GM12878 (cell line): Measurements from ENCODE around the gene CDC14B. TPM values are rescaled to one million over a fixed set of nuclear protein-coding genes. Genes with fewer than 3 reads are reported as not detected.

Experiments
- BACH1 ChIP-seq: fragments of 450-650 bp; IDR thresholded peaks from 2 replicates; pipeline ENCODE4 v1.6.1; 2017; ENCODE audit warnings: mild to moderate bottlenecking, borderline replicate concordance
- CREB1 ChIP-seq: IDR thresholded peaks from 2 replicates; pipeline ENCODE4 v1.6.1; 2012; ENCODE audit warnings: low read depth, mild to moderate bottlenecking, inconsistent platforms
- DPF2 ChIP-seq: fragments of 450-650 bp; IDR thresholded peaks from 2 replicates; pipeline ENCODE4 v1.6.1; 2017; ENCODE audit warnings: mild to moderate bottlenecking
- EGR1 ChIP-seq, 2 experiments: IDR thresholded peaks; 1 replicate in 1 of 2; 2 replicates in 1 of 2; pipeline ENCODE4 v1.6.1; 2011 to 2012; ENCODE audit warnings: low read depth in 2 of 2, low read length in 2 of 2, borderline replicate concordance in 1 of 2, mild to moderate bottlenecking in 1 of 2, moderate library complexity in 1 of 2
- GATAD2B ChIP-seq: fragments of 450-650 bp; conservative IDR thresholded peaks from 2 replicates; pipeline ENCODE4 v1.6.1; 2017; ENCODE audit warnings: low read depth, mild to moderate bottlenecking, moderate library complexity
- NR2F1 ChIP-seq: fragments of 450-650 bp; conservative IDR thresholded peaks from 2 replicates; pipeline ENCODE4 v1.6.1; 2017; ENCODE audit warnings: mild to moderate bottlenecking
- RB1 ChIP-seq: fragments of 450-650 bp; formaldehyde crosslinking; IDR thresholded peaks from 2 replicates; pipeline ENCODE4 v1.6.1; 2017; ENCODE audit warnings: mild to moderate bottlenecking, borderline replicate concordance
- ZNF217 ChIP-seq: fragments of 450-650 bp; IDR thresholded peaks from 2 replicates; pipeline ENCODE4 v1.6.1; 2017; ENCODE audit warnings: antibody characterized with exemption, mild to moderate bottlenecking
- polyA plus RNA-seq, 11 experiments: library from polyadenylated mRNA; depleted of rRNA in 4 of 11; unstranded in 6 of 11; stranded (reverse) in 5 of 11; fragments of >200 nt; fragmentation: Nextera tagmentation in 4 of 11; fragmentation: Illumina TruSeq in 1 of 11; extraction: Ambion mirVana in 4 of 11; extraction: Trizol in 1 of 11; gene quantifications; 1 replicate in 1 of 11; 2 replicates in 10 of 11; pipeline versions ENCODE4 v1.2.1 to v1.2.3, GENCODE V29; 2011 to 2016; ENCODE audit warnings: inconsistent platforms in 2 of 11, missing spikeins in 2 of 11, low read depth in 1 of 11
- total RNA-seq, 4 experiments: library from RNA; depleted of rRNA in 3 of 4; stranded (reverse); fragments of >200 nt in 3 of 4; fragmentation: Illumina TruSeq in 1 of 4; extraction: Trizol in 1 of 4; gene quantifications; 2 replicates each; pipeline versions ENCODE4 v1.2.1 to v1.2.3, GENCODE V29; 2013 to 2021
- TF ChIP-seq, protein P1 (sequence below): fragments of 450-650 bp; conservative IDR thresholded peaks from 2 replicates; pipeline ENCODE4 v1.6.1; 2017; ENCODE audit warnings: mild to moderate bottlenecking, moderate library complexity
- TF ChIP-seq, protein P2 (sequence below): fragments of 150-350 bp; IDR thresholded peaks from 2 replicates; pipeline ENCODE4 v1.6.1; 2016; ENCODE audit warnings: low read depth, low read length
- TF ChIP-seq, protein P3 (sequence below): fragments of 450-650 bp; IDR thresholded peaks from 2 replicates; pipeline ENCODE4 v1.6.1; 2016; ENCODE audit warnings: mild to moderate bottlenecking, moderate library complexity, borderline replicate concordance

Gene CDC14B
- total and polyA plus RNA-seq, 10 of the 15 experiments (the other 5 are each of a cell fraction or from before 2014, with no cell fraction given): 3.7 to 11.7 (median 6.2) TPM

DNA sequence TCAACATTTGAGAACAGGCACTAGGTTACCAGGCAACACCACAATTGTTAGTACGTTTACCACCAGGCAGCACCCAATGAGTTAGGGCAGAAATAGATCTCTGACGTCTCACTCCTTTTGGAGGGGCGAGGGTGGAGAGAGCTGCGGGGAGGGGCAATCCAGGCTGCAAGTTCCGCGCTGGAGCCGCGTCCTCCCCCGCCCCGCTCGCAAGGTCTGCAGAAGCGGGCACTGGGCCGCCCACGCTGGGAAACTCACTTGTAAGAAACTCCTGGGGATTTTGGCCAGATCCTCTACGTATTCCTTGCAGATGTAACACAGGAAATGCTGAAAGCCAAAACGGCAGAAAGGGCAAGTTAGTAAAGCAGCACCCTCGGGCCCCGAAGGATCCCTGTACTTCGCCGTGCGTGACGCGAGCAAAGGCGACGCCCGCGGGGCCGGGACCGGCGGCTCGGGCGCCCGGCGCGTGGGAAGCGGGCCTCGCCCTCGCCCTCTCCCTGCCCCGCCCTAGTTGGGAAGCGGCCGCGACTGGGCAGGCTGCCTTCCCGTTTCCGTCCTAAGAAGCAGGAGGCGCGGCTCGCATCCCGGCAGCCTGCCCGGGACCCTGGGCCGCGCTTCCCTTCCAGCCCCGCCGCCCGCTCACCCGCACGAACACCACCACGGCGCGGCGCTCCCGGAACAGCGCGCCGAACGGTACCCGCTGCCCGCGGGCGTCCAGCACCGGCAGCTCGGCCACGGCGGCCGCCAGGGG, 35.0 kb upstream of the CDC14B start (continued):
- TF ChIP-seq, protein P1, sequence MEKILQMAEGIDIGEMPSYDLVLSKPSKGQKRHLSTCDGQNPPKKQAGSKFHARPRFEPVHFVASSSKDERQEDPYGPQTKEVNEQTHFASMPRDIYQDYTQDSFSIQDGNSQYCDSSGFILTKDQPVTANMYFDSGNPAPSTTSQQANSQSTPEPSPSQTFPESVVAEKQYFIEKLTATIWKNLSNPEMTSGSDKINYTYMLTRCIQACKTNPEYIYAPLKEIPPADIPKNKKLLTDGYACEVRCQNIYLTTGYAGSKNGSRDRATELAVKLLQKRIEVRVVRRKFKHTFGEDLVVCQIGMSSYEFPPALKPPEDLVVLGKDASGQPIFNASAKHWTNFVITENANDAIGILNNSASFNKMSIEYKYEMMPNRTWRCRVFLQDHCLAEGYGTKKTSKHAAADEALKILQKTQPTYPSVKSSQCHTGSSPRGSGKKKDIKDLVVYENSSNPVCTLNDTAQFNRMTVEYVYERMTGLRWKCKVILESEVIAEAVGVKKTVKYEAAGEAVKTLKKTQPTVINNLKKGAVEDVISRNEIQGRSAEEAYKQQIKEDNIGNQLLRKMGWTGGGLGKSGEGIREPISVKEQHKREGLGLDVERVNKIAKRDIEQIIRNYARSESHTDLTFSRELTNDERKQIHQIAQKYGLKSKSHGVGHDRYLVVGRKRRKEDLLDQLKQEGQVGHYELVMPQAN: peak; percentile 78
- TF ChIP-seq NR2F1: peak; percentile 48; the same call in 1 of the 2 replicates
- TF ChIP-seq, protein P2, sequence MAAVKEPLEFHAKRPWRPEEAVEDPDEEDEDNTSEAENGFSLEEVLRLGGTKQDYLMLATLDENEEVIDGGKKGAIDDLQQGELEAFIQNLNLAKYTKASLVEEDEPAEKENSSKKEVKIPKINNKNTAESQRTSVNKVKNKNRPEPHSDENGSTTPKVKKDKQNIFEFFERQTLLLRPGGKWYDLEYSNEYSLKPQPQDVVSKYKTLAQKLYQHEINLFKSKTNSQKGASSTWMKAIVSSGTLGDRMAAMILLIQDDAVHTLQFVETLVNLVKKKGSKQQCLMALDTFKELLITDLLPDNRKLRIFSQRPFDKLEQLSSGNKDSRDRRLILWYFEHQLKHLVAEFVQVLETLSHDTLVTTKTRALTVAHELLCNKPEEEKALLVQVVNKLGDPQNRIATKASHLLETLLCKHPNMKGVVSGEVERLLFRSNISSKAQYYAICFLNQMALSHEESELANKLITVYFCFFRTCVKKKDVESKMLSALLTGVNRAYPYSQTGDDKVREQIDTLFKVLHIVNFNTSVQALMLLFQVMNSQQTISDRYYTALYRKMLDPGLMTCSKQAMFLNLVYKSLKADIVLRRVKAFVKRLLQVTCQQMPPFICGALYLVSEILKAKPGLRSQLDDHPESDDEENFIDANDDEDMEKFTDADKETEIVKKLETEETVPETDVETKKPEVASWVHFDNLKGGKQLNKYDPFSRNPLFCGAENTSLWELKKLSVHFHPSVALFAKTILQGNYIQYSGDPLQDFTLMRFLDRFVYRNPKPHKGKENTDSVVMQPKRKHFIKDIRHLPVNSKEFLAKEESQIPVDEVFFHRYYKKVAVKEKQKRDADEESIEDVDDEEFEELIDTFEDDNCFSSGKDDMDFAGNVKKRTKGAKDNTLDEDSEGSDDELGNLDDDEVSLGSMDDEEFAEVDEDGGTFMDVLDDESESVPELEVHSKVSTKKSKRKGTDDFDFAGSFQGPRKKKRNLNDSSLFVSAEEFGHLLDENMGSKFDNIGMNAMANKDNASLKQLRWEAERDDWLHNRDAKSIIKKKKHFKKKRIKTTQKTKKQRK: no peak
- peak; percentile 48; the same call in 1 of the 2 replicates for TF ChIP-seq RB1
- TF ChIP-seq, protein P3, sequence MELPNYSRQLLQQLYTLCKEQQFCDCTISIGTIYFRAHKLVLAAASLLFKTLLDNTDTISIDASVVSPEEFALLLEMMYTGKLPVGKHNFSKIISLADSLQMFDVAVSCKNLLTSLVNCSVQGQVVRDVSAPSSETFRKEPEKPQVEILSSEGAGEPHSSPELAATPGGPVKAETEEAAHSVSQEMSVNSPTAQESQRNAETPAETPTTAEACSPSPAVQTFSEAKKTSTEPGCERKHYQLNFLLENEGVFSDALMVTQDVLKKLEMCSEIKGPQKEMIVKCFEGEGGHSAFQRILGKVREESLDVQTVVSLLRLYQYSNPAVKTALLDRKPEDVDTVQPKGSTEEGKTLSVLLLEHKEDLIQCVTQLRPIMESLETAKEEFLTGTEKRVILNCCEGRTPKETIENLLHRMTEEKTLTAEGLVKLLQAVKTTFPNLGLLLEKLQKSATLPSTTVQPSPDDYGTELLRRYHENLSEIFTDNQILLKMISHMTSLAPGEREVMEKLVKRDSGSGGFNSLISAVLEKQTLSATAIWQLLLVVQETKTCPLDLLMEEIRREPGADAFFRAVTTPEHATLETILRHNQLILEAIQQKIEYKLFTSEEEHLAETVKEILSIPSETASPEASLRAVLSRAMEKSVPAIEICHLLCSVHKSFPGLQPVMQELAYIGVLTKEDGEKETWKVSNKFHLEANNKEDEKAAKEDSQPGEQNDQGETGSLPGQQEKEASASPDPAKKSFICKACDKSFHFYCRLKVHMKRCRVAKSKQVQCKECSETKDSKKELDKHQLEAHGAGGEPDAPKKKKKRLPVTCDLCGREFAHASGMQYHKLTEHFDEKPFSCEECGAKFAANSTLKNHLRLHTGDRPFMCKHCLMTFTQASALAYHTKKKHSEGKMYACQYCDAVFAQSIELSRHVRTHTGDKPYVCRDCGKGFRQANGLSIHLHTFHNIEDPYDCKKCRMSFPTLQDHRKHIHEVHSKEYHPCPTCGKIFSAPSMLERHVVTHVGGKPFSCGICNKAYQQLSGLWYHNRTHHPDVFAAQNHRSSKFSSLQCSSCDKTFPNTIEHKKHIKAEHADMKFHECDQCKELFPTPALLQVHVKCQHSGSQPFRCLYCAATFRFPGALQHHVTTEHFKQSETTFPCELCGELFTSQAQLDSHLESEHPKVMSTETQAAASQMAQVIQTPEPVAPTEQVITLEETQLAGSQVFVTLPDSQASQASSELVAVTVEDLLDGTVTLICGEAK: no peak
- 0 out of 2 replicates have a peak, but pooled peaks have one; percentile 59 for TF ChIP-seq ZNF217
- TF ChIP-seq EGR1 (IDR thresholded peaks at IDR 0.05; ENCODE audit: borderline replicate concordance in 1 of 2, low read depth in 2 of 2, low read length in 2 of 2): peak in 1 of 2 experiments; percentile 28; a peak in 1 of 3 replicates
- TF ChIP-seq DPF2: peak; percentile 64
- peak; percentile 14; the same call in 1 of the 2 replicates for TF ChIP-seq CREB1
- TF ChIP-seq BACH1: peak; percentile 52; the same call in 1 of the 2 replicates
- TF ChIP-seq GATAD2B: peak; percentile 89
